ENCODE measurements around the gene LRRIQ3. TPM values are rescaled to one million over a fixed set of nuclear protein-coding genes. Genes with fewer than 3 reads are reported as not detected.
"Not testable (repeated sequence)": the region's sequence is repeated elsewhere in the genome, so short reads cannot be mapped to it uniquely, and the experiment has no call there.

Gene LRRIQ3
- total RNA-seq, 1 donor from 2014 or later, result 0.99 TPM

- no peak for TF ChIP-seq CTCF (conservative IDR thresholded peaks at IDR 0.05)
- H3K27ac Mint-ChIP-seq, result no peak overlapping the region
- H3K27me3 Mint-ChIP-seq, result no peaks in the 10 kb centered on the region
- H3K9me3 Mint-ChIP-seq, result no peaks in the 10 kb centered on the region
- no peak overlapping the region for H3K4me3 Mint-ChIP-seq
- no peak for DNase-seq (ENCODE audit: extremely low spot score, unreplicated experiment)
- no peaks in the 10 kb centered on the region for H3K4me1 Mint-ChIP-seq (ENCODE audit: unreplicated experiment)
- H3K36me3 Mint-ChIP-seq, result no peaks in the 10 kb centered on the region
Observed at GRCh38 chr1:74162333-74162732, 35.6 kb downstream of the LRRIQ3 start.

- H3K27ac Mint-ChIP-seq, result no peak overlapping the region
- no peak for TF ChIP-seq CTCF (conservative IDR thresholded peaks at IDR 0.05)
- DNase-seq (ENCODE audit: extremely low spot score, unreplicated experiment), result no peak
- H3K4me3 Mint-ChIP-seq, result no peak overlapping the region
- H3K27me3 Mint-ChIP-seq, result no peaks in the 10 kb centered on the region
- H3K4me1 Mint-ChIP-seq (ENCODE audit: unreplicated experiment), result no peaks in the 10 kb centered on the region
- no peaks in the 10 kb centered on the region for H3K9me3 Mint-ChIP-seq
- H3K36me3 Mint-ChIP-seq, result no peaks in the 10 kb centered on the region
Observed at GRCh38 chr1:74161497-74161896, 36.5 kb downstream of the LRRIQ3 start.

GRCh38 chr1:74160046-74160445 is 37.9 kb downstream of the LRRIQ3 start:
- TF ChIP-seq CTCF (conservative IDR thresholded peaks at IDR 0.05), result no peak
- H3K27ac Mint-ChIP-seq, result no peak overlapping the region
- DNase-seq (ENCODE audit: extremely low spot score, unreplicated experiment), result no peak
- no peaks in the 10 kb centered on the region for H3K4me1 Mint-ChIP-seq (ENCODE audit: unreplicated experiment)
- H3K9me3 Mint-ChIP-seq, result no peaks in the 10 kb centered on the region
- no peaks in the 10 kb centered on the region for H3K36me3 Mint-ChIP-seq
- no peak overlapping the region for H3K4me3 Mint-ChIP-seq
- H3K27me3 Mint-ChIP-seq, result no peaks in the 10 kb centered on the region

GRCh38 chr1:74145086-74145485 is 52.9 kb downstream of the LRRIQ3 start:
- no peaks in the 10 kb centered on the region for H3K4me1 Mint-ChIP-seq (ENCODE audit: unreplicated experiment)
- peaks cover 6% of the 10 kb centered on the region for H3K9me3 Mint-ChIP-seq
- no peak for DNase-seq (ENCODE audit: extremely low spot score, unreplicated experiment)
- no peak for TF ChIP-seq CTCF (conservative IDR thresholded peaks at IDR 0.05)
- no peaks in the 10 kb centered on the region for H3K27me3 Mint-ChIP-seq
- no peak overlapping the region for H3K27ac Mint-ChIP-seq
- no peaks in the 10 kb centered on the region for H3K36me3 Mint-ChIP-seq
- H3K4me3 Mint-ChIP-seq, result no peak overlapping the region

GRCh38 chr1:74117370-74117769 is 80.6 kb downstream of the LRRIQ3 start:
- not testable (repeated sequence) for H3K27me3 Mint-ChIP-seq

GRCh38 chr1:74113333-74113732 is 84.6 kb downstream of the LRRIQ3 start:
- no peak for DNase-seq (ENCODE audit: extremely low spot score, unreplicated experiment)
- H3K27ac Mint-ChIP-seq, result no peak overlapping the region
- no peaks in the 10 kb centered on the region for H3K27me3 Mint-ChIP-seq
- no peaks in the 10 kb centered on the region for H3K4me1 Mint-ChIP-seq (ENCODE audit: unreplicated experiment)
- H3K36me3 Mint-ChIP-seq, result no peaks in the 10 kb centered on the region
- no peaks in the 10 kb centered on the region for H3K9me3 Mint-ChIP-seq
- H3K4me3 Mint-ChIP-seq, result no peak overlapping the region
- no peak for TF ChIP-seq CTCF (conservative IDR thresholded peaks at IDR 0.05)

More at GRCh38 chr1:74117370-74117769, 80.6 kb downstream of the LRRIQ3 start:
- not testable (repeated sequence) for H3K9me3 Mint-ChIP-seq; H3K4me3 Mint-ChIP-seq; H3K36me3 Mint-ChIP-seq; H3K4me1 Mint-ChIP-seq (ENCODE audit: unreplicated experiment); DNase-seq (ENCODE audit: extremely low spot score, unreplicated experiment); H3K27ac Mint-ChIP-seq

Measured in type B pancreatic cell (in vitro differentiated cells).